NCI-H524 (cell line): ENCODE measurements around the gene DCAF7.
A peak's percentile ranks its signal among the peaks of the same experiment; 100 is the strongest.

ENCODE experiments used
- DNase-seq, 2 experiments: peaks; one replicate each; lab custom pipeline; 2025; lab: John Stamatoyannopoulos, UW

The DCAF7 gene

GRCh38 chr17:63549946-63550816 lies at the start of gene DCAF7:
Gene DCAF7 (plus strand): TSS chr17:63550477. CDS start chr17:63550678, 201 bp downstream.
- DNase-seq: peak; percentile 100

GRCh38 chr17:63500543-63501390 lies 49.5 kb upstream of the DCAF7 start:
- no peak for DNase-seq

GRCh38 chr17:63503341-63503705 lies 47.0 kb upstream of the DCAF7 start:
- no peak for DNase-seq

GRCh38 chr17:63504261-63504660 lies 46.0 kb upstream of the DCAF7 start:
- no peak for DNase-seq

GRCh38 chr17:63505341-63505740 lies 44.9 kb upstream of the DCAF7 start:
- no peak for DNase-seq

GRCh38 chr17:63506627-63507026 lies 43.6 kb upstream of the DCAF7 start:
- no peak for DNase-seq

GRCh38 chr17:63511331-63511730 lies 38.9 kb upstream of the DCAF7 start:
- no peak for DNase-seq

- DNase-seq: no peak
Measured at GRCh38 chr17:63512388-63512787, 37.9 kb upstream of the DCAF7 start.

- no peak for DNase-seq
Measured at GRCh38 chr17:63512896-63513644, 37.2 kb upstream of the DCAF7 start.

- no peak for DNase-seq
Measured at GRCh38 chr17:63514477-63514876, 35.8 kb upstream of the DCAF7 start.

GRCh38 chr17:63514974-63515373 lies 35.3 kb upstream of the DCAF7 start:
- DNase-seq: no peak

- peak in 1 of 2 experiments; percentile 18 for DNase-seq
Measured at GRCh38 chr17:63515426-63515825, 34.9 kb upstream of the DCAF7 start.

- DNase-seq: no peak
Measured at GRCh38 chr17:63516910-63517824, 33.1 kb upstream of the DCAF7 start.

GRCh38 chr17:63517825-63518534 lies 32.3 kb upstream of the DCAF7 start:
- DNase-seq: no peak

- no peak for DNase-seq
Measured at GRCh38 chr17:63519116-63519881, 31.0 kb upstream of the DCAF7 start.

- peak; percentile 53 to 61 for DNase-seq
Measured at GRCh38 chr17:63519972-63520882, 30.1 kb upstream of the DCAF7 start.

- DNase-seq: peak in 1 of 2 experiments; percentile 36
Measured at GRCh38 chr17:63523253-63523855, 26.9 kb upstream of the DCAF7 start, which contains the start of gene KCNH6. Gene KCNH6 (plus strand): TSS chr17:63523358. CDS start chr17:63523414, 56 bp downstream.

- no peak for DNase-seq
Measured at GRCh38 chr17:63524051-63524450, 26.2 kb upstream of the DCAF7 start.
